Breast epithelium (tissue), 3 donors: Measurements from ENCODE around the gene FHDC1.

Experiments used
- POLR2A ChIP-seq: fragments of 450-650 bp; IDR thresholded peaks from one replicate; pipeline ENCODE4 v1.6.1; 2016; ENCODE audit warnings: antibody characterized with exemption, mild to moderate bottlenecking, moderate library complexity
- POLR2AphosphoS5 ChIP-seq, 3 donors: sonication (generic); formaldehyde crosslinking; IDR thresholded peaks; one replicate each; pipeline ENCODE4 v1.6.1; 2017; ENCODE audit warnings: antibody characterized with exemption in 3 of 3
- TF ChIP-seq, protein P1 (sequence below), 3 donors: fragments of 450-650 bp; IDR thresholded peaks; one replicate each; pipeline ENCODE4 v1.5.1; 2016 to 2017; ENCODE audit warnings: antibody characterized with exemption in 3 of 3, mild to moderate bottlenecking in 3 of 3, moderate library complexity in 3 of 3

DNA sequence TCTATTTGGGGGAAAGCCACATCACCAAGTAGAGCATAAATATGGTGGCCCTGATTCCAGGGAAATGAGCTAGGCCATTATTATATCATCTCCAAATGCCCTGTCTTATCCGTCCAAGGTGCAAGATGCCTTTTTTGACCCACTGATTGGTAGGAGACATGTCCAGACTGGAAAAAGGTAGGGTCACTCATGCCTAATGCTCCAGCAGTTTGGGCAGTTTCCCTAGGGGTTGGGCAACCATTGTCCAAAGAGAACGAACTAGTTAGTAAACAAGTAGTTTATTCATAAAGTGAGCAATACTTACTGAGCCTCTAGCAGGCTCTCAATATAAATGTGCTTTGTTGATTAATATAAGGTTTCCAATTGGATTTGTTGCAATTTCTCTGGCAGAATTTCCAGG lies 6.2 kb downstream of the FHDC1 start:
- TF ChIP-seq, protein P1, sequence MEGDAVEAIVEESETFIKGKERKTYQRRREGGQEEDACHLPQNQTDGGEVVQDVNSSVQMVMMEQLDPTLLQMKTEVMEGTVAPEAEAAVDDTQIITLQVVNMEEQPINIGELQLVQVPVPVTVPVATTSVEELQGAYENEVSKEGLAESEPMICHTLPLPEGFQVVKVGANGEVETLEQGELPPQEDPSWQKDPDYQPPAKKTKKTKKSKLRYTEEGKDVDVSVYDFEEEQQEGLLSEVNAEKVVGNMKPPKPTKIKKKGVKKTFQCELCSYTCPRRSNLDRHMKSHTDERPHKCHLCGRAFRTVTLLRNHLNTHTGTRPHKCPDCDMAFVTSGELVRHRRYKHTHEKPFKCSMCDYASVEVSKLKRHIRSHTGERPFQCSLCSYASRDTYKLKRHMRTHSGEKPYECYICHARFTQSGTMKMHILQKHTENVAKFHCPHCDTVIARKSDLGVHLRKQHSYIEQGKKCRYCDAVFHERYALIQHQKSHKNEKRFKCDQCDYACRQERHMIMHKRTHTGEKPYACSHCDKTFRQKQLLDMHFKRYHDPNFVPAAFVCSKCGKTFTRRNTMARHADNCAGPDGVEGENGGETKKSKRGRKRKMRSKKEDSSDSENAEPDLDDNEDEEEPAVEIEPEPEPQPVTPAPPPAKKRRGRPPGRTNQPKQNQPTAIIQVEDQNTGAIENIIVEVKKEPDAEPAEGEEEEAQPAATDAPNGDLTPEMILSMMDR (IDR thresholded peaks at IDR 0.05) = no peak
- no peak for TF ChIP-seq POLR2A
- TF ChIP-seq POLR2AphosphoS5 (IDR thresholded peaks at IDR 0.05) = no peak
